ENCODE measurements around the gene ZFAND3. TPM values are rescaled to one million over a fixed set of nuclear protein-coding genes. Genes with fewer than 3 reads are reported as not detected.
A peak's percentile ranks its signal among the peaks of the same experiment; 100 is the strongest.
"Not testable (repeated sequence)": the region's sequence is repeated elsewhere in the genome, so short reads cannot be mapped to it uniquely, and the experiment has no call there.

The ZFAND3 gene
- polyA plus RNA-seq, 12 donors = 58.3 to 119 (median 95.8) TPM; not detected in 1

DNA sequence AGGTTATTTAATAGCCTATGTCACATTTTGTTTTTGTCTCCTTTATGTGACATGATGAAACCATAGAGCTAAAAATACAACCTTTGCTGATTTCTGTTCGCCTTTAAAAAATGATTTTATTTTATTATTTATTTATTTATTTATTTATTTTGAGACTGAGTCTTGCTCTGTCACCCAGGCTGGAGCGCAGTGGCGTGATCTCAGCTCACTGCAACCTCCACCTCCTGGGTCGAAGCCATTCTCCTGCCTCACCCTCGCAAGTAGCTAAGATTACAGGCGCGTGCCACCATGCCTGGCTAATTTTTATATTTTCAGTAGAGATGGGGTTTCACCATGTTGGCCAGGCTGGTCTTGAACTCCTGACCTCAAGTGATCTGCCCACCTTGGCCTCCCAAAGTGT is 173.7 kb downstream of the ZFAND3 start:
- not testable (repeated sequence) for DNase-seq

GRCh38 chr6:37993596-37993995 is 174.1 kb downstream of the ZFAND3 start:
- DNase-seq = no peak

- no peak for DNase-seq
These were observed 174.7 kb downstream of the ZFAND3 start for GRCh38 chr6:37994223-37994622.

DNA sequence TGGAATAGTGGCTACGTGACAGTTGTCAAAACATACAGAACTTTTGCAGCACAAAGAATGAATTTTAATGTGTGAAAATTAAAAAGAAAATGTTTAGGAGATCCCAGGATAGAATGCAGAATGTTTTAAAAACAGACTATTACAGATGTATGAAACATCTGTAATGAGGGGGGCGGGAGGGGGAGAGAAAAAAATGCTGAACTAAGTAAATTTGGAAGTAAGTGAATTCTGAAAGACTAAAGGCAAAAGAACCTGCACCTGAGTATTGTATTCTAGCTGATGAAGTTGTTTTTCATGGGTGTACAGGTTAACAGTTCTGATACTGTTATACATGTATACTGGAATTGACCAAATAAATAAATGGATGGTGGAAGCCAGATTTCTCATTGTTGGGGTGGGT is 178.8 kb downstream of the ZFAND3 start:
- no peak for DNase-seq

DNA sequence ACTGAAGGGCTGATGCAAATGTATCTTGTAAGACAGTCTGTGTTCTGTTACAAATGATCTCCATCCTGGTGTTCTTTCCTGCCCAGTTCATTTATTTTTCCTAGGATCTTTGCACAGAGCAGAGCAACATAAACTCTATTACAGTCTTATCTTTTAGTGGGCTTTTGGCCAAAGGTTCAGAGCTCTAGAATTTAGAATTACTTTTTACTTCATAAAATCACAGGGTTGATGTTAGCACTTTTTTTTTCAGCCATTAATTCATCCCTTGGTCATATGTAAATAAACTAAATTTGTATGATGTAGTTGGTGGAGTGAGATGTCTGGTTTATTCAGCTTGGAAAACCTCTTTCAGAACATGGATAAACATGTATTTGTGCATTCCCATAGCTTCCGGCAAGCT is 181.9 kb downstream of the ZFAND3 start:
- DNase-seq = no peak

GRCh38 chr6:38004908-38005307 is 185.4 kb downstream of the ZFAND3 start:
- DNase-seq = no peak

DNA sequence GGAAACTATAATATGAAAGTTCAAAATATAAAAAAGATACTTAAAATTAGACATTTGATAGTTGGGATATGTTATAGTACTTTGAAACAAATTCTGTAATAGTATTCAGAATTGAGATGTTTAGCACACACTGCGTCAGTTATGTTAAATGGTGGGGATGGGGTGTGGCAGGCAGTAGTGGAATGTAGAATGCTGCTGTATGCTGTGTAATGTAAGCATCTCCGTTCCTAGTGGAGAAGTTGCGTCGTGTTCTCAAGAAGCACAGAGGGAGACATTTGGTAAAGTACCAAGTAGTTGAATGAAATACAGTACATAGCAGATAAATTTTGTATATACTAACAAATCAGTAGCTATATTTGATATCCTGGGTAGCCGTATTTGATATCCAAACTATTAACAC is 192.4 kb downstream of the ZFAND3 start:
- no peak for DNase-seq

DNA sequence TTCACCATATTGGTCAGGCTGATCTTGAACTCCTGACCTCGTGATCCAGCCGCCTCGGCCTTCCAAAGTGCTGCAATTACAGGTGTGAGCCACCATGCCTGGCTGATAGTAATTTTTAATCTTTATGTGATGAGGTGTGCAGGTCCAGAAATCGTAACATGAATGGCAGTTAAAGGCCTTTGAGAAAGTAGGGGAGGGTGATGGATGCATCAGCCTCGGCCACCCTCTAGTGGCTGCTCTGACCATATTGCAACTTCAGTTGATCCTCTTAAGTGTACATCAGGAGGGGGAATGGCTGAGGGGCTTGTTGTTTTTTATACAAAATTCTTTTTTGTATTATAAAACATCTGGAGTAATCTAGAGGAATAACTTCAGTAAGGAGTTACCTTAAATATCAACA is 193.0 kb downstream of the ZFAND3 start:
- DNase-seq = no peak

- DNase-seq = no peak
These were observed 195.8 kb downstream of the ZFAND3 start for GRCh38 chr6:38015341-38015740.

- no peak for DNase-seq
These were observed 197.3 kb downstream of the ZFAND3 start for GRCh38 chr6:38016824-38017223.

DNA sequence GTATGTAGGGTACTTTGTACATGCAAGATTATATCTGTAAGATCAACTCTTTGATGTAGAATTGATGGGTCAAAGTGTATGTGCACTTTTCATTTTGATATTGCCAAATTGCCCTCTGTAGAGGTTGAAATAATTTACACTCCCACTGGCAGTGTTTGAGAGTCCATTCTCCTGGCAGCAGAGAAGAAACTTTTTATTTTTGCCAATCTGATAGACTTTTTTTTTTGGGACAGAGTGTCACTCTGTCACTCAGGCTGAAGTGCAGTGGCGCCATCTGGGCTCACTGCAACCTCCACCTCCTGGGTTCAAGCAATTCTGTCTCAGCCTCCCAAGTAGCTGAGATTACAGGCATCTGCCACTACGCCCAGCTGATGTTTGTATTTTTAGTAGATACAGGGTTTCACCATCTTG is 199.2 kb downstream of the ZFAND3 start:
- no peak for DNase-seq

GRCh38 chr6:38020593-38020992 is 201.1 kb downstream of the ZFAND3 start:
- no peak for DNase-seq

GRCh38 chr6:38021029-38021428 is 201.5 kb downstream of the ZFAND3 start:
- no peak for DNase-seq

GRCh38 chr6:38021571-38021970 is 202.0 kb downstream of the ZFAND3 start:
- DNase-seq = no peak

DNA sequence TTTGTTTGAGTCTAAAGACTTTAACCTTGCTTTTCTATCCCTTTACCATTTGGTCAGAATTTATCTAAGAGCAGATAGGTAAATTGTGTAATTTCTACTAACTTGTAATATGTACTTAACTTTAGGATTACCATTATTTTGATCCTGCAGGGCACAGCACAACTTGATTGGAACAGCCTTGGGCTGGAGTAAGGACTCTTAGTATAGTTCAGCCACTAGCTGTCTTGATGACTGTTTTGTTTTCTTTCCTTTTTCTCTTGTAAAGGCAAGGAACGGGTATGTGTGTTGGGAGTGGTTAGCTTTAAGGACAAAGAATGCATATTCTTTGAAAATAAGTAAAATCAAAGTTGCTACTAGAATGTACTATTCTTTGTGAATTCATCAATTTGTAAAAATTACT is 203.2 kb downstream of the ZFAND3 start:
- no peak for DNase-seq

GRCh38 chr6:38024908-38025307 is 205.4 kb downstream of the ZFAND3 start:
- DNase-seq = no peak

- DNase-seq = no peak
These were observed 205.9 kb downstream of the ZFAND3 start for GRCh38 chr6:38025451-38025850.

GRCh38 chr6:38027685-38028373 is 208.3 kb downstream of the ZFAND3 start:
- DNase-seq = no peak

GRCh38 chr6:38030380-38030779 is 210.9 kb downstream of the ZFAND3 start:
- no peak for DNase-seq

DNA sequence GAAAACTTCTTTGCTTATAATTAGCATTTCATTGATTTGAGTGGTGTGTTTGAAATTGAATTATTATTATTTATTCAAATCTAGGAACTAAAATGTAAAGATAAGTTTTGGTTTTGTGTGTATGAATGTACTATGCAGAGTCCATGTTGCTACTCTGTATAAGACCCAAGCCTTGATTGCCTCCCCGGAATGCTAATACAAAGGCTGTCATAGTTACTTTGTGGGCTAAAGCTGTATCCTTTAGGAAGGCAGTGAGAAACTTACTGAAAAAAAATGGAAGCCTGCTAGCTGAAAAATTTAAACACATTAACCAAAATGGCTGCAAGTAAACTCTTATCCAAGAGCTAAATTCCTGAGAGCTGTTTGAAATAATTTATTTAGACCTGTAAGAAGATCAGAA is 213.3 kb downstream of the ZFAND3 start:
- DNase-seq = no peak

DNA sequence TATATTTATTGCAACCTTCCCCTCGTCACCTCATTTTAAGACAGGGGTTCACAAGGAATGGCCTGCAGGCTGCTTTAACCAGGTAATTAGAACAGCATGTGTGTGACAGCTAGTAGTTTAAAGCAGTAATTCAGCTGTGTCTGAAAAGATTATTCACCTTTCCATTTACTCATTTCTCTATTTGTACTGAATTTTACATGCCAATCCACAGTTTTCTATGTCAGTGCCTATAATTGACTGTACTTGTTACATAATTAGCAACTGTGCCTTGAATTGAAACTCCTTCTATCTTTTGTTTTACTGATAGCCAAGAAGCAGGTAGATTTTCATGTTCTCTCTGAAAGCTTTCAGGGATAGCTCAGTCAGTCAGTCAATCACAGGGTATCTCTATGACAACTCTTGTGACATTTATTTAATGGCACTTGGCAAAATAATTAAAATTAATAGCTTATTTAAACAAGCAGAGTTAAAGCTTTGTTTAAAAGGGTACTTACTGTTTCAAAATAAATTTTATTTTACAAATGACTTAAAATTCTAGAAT is 214.0 kb downstream of the ZFAND3 start:
- no peak for DNase-seq

GRCh38 chr6:38034274-38034914 is 214.9 kb downstream of the ZFAND3 start:
- DNase-seq = peak; percentile 25

DNA sequence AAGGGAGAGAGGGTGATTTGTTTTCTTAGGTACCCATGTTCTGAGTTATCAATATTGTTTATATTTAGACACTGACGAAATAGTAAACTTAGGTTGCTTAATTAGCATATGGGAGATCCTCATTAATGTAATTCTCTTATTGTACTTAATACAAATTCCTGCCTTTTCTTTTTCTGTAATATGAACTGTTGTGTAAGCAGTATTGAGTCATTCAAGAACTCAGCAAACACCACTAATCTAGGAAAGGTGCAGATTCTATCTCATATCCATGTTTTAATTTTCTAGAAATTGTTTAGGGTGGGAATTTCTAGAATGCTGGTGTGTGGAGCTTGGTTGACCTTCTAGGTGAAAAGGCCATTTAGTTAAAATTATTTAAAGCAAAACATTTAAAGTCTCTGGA is 216.0 kb downstream of the ZFAND3 start:
- DNase-seq = no peak

DNA sequence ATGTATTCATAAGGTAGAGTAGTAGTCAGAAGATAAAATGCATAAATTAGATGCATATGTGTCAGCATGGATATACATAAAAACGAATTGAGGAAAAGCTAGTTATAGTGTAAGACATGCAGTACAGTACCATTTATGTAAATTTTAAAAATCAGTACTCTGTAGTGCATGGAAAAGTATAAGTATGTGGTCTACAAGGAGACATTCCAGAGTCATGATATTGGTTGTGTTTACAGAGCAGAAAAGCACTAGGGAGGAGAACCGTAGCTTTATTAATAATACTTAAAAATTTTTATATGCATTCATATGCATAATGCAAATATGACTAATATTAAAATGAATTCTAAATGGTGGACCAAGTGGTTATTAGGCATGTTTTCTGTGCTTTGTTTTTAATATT is 220.0 kb downstream of the ZFAND3 start:
- DNase-seq = no peak

Data from muscle of arm (tissue), 12 donors.